ENCODE measurements around the gene DBI.
A peak's percentile ranks its signal among the peaks of the same experiment; 100 is the strongest.

Gene DBI

DNA sequence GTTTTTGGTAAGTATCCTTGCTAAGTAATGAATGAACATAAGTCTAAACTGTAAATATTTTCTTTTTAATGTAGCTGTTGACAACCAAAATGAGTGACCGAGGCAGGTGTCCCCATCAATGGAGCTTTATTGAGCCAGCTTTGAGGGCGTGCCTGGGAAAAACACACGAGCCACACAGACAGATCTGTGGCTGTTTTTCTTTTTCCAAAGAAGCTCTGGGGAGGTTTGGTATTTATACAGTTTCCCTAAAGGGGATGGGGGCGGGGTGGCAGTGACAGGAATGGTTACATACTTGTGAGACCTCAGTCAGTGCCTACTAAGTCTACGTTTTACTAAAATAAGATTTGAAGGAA is 11.2 kb downstream of the DBI start:
- no peaks in the 10 kb centered on the region for H3K79me2 ChIP-seq (ENCODE audit: control insufficient read depth, insufficient read depth, low read length, unreplicated experiment)
- H3K36me3 ChIP-seq (ENCODE audit: insufficient read depth, low read length), result peaks cover 3% of the 10 kb centered on the region; the same call in 1 of the 2 replicates
- no peak overlapping the region for H2AFZ ChIP-seq (ENCODE audit: low read length, unreplicated experiment)
- no peak overlapping the region for H3K4me3 ChIP-seq (ENCODE audit: low read depth, low read length)
- H3K27ac ChIP-seq (ENCODE audit: low read depth, low read length), result no peak overlapping the region
- no peaks in the 10 kb centered on the region for H3K27me3 ChIP-seq (ENCODE audit: insufficient read depth, low read length)
- H3K4me1 ChIP-seq (ENCODE audit: control insufficient read depth, insufficient read depth, low read length, unreplicated experiment), result no peaks in the 10 kb centered on the region

DNA sequence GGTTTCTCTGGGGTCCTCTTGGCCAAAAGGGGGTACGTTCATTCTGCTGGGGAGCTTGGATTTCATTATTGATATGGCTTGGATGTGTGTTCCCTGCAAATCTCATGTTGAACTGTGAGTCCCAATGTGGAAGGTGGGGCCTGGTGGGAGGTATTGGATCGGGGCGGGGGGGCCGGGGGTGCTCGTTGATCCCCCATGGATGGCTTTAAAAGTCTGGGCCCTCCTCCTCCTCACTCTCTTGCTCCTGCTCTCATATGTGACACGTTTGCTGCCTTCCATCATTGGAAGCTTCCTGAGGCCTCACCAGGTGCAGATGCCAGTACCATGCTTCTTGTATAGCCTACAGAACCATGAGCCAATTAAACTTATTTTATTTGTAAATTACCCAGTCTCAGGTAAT is 11.8 kb downstream of the DBI start:
- H2AFZ ChIP-seq (ENCODE audit: low read length, unreplicated experiment), result no peak overlapping the region
- no peaks in the 10 kb centered on the region for H3K4me1 ChIP-seq (ENCODE audit: control insufficient read depth, insufficient read depth, low read length, unreplicated experiment)

DNA sequence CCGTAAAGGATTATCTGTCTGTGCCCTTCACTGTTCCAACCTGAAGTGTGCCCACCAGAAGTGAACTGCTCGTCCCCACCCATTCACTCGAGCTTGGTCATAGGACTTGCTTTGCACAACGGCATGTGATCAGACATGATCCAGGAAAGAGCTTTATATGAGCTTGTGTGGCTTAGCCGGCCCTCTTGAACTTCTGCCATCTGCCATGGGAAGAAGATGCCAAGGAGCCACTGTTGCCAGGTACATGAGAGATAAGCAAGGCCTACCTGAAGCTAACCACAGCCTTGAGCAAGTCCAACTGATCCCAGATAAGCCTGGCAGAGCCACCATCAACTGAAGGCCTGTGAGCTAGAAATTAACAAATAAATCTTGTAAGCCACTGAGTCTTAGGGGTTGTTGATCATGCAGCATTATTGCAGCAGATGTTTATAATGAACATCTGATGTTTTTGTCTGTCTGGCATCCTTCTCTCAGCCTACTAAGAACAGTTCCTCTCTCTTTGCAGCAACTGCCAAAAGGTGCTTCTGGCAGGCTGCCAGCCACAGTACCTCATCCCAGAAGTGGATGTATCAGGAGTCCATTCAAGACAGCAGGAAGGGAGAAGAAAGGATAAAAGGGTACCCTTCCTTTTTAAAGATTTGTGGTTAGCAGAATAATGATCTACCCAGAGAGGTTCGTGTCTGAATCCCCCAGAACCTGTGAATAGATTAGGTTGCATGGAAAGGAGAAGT is 16.8 kb downstream of the DBI start:
- H3K27me3 ChIP-seq (ENCODE audit: insufficient read depth, low read length), result no peaks in the 10 kb centered on the region
- H3K4me3 ChIP-seq (ENCODE audit: low read depth, low read length), result no peak overlapping the region
- H3K27ac ChIP-seq (ENCODE audit: low read depth, low read length), result no peak overlapping the region
- H2AFZ ChIP-seq (ENCODE audit: low read length, unreplicated experiment), result no peak overlapping the region
- peaks cover 17% of the 10 kb centered on the region for H3K4me1 ChIP-seq (ENCODE audit: control insufficient read depth, insufficient read depth, low read length, unreplicated experiment)
- H3K79me2 ChIP-seq (ENCODE audit: control insufficient read depth, insufficient read depth, low read length, unreplicated experiment), result no peaks in the 10 kb centered on the region
- H3K36me3 ChIP-seq (ENCODE audit: insufficient read depth, low read length), result no peaks in the 10 kb centered on the region

More for the DNA sequence above, 11.8 kb downstream of the DBI start:
- H3K27me3 ChIP-seq (ENCODE audit: insufficient read depth, low read length), result no peaks in the 10 kb centered on the region
- H3K4me3 ChIP-seq (ENCODE audit: low read depth, low read length), result no peak overlapping the region
- H3K79me2 ChIP-seq (ENCODE audit: control insufficient read depth, insufficient read depth, low read length, unreplicated experiment), result no peaks in the 10 kb centered on the region
- H3K36me3 ChIP-seq (ENCODE audit: insufficient read depth, low read length), result no peaks in the 10 kb centered on the region
- no peak overlapping the region for H3K27ac ChIP-seq (ENCODE audit: low read depth, low read length)

DNA sequence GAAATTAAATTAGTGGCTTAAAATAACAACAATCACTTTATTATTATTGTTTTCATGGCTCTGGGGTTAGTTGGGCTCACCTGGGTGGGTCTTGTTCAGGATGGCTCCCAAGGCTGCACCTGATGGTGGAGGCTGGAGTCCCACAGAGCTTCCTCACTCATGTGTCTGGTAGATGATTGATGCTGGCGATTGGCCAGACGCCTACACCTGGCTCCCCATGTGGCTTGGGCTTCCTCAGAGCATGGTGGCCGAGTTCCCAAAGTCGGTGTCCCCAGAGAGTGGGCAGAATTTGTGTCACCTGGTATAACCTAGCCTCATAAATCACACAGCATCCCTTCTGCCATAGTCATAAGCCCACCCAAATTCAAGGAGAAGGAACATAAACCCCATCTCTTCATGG is 18.2 kb downstream of the DBI start:
- no peak overlapping the region for H3K27ac ChIP-seq (ENCODE audit: low read depth, low read length)
- no peak overlapping the region for H3K4me3 ChIP-seq (ENCODE audit: low read depth, low read length)
- H3K36me3 ChIP-seq (ENCODE audit: insufficient read depth, low read length), result no peaks in the 10 kb centered on the region
- no peaks in the 10 kb centered on the region for H3K27me3 ChIP-seq (ENCODE audit: insufficient read depth, low read length)
- peaks cover 30% of the 10 kb centered on the region for H3K4me1 ChIP-seq (ENCODE audit: control insufficient read depth, insufficient read depth, low read length, unreplicated experiment)
- no peak overlapping the region for H2AFZ ChIP-seq (ENCODE audit: low read length, unreplicated experiment)
- H3K79me2 ChIP-seq (ENCODE audit: control insufficient read depth, insufficient read depth, low read length, unreplicated experiment), result no peaks in the 10 kb centered on the region

DNA sequence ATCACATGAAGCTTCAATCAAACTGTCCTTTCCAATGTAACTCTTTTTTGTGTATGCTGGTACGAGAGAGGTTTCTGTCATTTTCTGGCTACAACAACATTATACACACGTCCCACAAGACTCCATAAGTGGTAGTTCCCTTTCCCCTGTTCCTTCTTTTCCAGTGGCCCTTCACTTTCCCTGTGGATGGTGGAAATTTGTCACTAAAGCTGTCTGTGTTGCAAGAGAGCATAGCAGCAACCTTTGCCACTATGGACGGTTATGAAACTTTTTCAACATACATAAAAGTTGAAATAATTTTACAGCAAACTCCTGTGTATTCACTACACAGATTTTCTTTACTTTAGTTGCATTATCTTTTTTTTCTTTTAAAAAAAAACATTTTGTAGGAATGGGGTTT is 18.7 kb downstream of the DBI start:
- peaks cover 34% of the 10 kb centered on the region for H3K4me1 ChIP-seq (ENCODE audit: control insufficient read depth, insufficient read depth, low read length, unreplicated experiment)
- H3K27ac ChIP-seq (ENCODE audit: low read depth, low read length), result no peak overlapping the region
- H3K27me3 ChIP-seq (ENCODE audit: insufficient read depth, low read length), result no peaks in the 10 kb centered on the region

GRCh38 chr2:119387381-119388129 is 20.8 kb downstream of the DBI start:
- H3K27me3 ChIP-seq (ENCODE audit: insufficient read depth, low read length), result no peaks in the 10 kb centered on the region
- H3K4me3 ChIP-seq (ENCODE audit: low read depth, low read length), result peak overlapping the region; percentile 49
- H3K36me3 ChIP-seq (ENCODE audit: insufficient read depth, low read length), result no peaks in the 10 kb centered on the region
- H3K79me2 ChIP-seq (ENCODE audit: control insufficient read depth, insufficient read depth, low read length, unreplicated experiment), result no peaks in the 10 kb centered on the region
- peak overlapping the region; percentile 85 for H3K27ac ChIP-seq (ENCODE audit: low read depth, low read length)
- peaks cover 34% of the 10 kb centered on the region for H3K4me1 ChIP-seq (ENCODE audit: control insufficient read depth, insufficient read depth, low read length, unreplicated experiment)
- peak overlapping the region; percentile 46 for H2AFZ ChIP-seq (ENCODE audit: low read length, unreplicated experiment)

More for the DNA sequence above, 18.7 kb downstream of the DBI start:
- no peaks in the 10 kb centered on the region for H3K79me2 ChIP-seq (ENCODE audit: control insufficient read depth, insufficient read depth, low read length, unreplicated experiment)
- no peaks in the 10 kb centered on the region for H3K36me3 ChIP-seq (ENCODE audit: insufficient read depth, low read length)
- no peak overlapping the region for H2AFZ ChIP-seq (ENCODE audit: low read length, unreplicated experiment)
- H3K4me3 ChIP-seq (ENCODE audit: low read depth, low read length), result no peak overlapping the region

DNA sequence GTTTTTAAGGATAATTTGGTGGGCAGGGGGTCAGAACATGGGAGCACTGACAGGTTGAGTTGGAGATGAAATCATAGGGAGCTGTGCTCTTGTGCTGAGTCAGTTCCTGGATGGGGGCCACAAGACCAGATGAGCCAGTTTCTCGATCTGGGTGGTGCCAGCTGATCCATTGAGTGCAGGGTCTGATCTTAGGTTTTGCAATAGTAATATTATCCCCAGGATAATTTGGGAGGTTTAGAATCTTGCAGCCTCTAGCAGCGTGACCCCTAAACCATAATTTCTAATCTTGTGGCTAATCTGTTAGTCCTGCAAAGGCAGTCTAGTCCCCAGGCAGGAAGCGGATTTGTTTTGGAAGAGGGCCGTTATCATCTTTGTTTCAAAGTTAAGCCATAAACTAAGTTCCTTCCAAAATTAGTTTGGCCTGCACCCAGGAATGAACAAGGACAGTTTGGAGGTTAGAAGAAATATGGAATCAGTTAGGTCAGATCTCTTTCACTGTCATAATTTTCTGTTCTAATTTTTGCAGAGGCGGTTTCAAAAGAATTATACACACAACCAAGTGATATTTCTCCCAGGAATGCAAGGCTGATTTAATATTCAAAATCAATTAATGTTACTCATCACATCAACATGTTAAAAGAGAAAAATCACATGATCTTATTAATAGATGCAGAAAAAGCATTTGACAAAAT is 23.0 kb downstream of the DBI start:
- Histone ChIP-seq H3K4me1 (ENCODE audit: control insufficient read depth, insufficient read depth, low read length, unreplicated experiment) (peaks cover 34% of the 10 kb centered on the region), H3K36me3 (ENCODE audit: insufficient read depth, low read length) (no peaks in the 10 kb centered on the region), H3K4me3 (ENCODE audit: low read depth, low read length) (peak overlapping the region; percentile 13; the same call in 1 of the 2 replicates), H2AFZ (ENCODE audit: low read length, unreplicated experiment) (peak overlapping the region; percentile 15), H3K79me2 (ENCODE audit: control insufficient read depth, insufficient read depth, low read length, unreplicated experiment) (no peaks in the 10 kb centered on the region), H3K27me3 (ENCODE audit: insufficient read depth, low read length) (no peaks in the 10 kb centered on the region), H3K27ac (ENCODE audit: low read depth, low read length) (peak overlapping the region; percentile 17; the same call in 1 of the 2 replicates)

DNA sequence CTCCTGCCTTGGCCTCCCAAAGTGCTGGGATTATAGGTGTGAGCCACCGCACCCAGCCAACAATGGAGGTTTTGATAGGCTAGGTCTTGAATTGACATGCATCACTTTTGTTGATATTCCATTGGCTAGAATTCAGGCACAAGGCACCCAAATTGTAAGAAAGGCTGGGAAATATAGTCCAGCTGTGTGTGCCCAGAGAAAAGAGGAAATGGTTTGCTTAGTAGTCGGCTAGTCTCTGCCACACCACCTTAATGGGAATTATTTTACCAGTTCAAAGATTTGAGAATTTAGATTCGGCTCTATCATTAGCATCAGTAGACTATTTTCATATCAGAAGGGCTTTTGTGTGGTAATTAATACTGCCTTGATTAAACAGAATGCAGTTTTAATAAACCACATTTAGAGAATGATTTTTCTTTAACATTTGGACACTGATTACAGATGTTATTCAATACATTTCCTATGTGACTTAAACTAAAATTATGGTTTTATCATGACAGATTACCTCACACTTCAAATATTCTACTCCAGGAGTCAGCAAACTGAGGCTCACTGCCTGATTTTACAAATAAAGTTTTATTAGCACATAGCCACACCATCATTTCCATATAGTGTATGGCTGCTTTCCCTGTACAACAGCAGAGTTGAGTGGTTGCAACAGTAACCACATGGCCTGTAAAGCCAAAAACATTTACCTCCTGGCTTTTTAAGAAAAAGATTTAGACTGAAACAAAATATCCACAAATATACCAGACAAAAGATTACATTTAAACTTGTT is 27.4 kb downstream of the DBI start:
- H3K27me3 ChIP-seq (ENCODE audit: insufficient read depth, low read length), result no peaks in the 10 kb centered on the region
- no peak overlapping the region for H3K4me3 ChIP-seq (ENCODE audit: low read depth, low read length)
- H2AFZ ChIP-seq (ENCODE audit: low read length, unreplicated experiment), result no peak overlapping the region
- H3K36me3 ChIP-seq (ENCODE audit: insufficient read depth, low read length), result no peaks in the 10 kb centered on the region
- H3K4me1 ChIP-seq (ENCODE audit: control insufficient read depth, insufficient read depth, low read length, unreplicated experiment), result peaks cover 11% of the 10 kb centered on the region
- no peaks in the 10 kb centered on the region for H3K79me2 ChIP-seq (ENCODE audit: control insufficient read depth, insufficient read depth, low read length, unreplicated experiment)
- H3K27ac ChIP-seq (ENCODE audit: low read depth, low read length), result no peak overlapping the region

GRCh38 chr2:119397196-119397595 is 30.4 kb downstream of the DBI start:
- no peaks in the 10 kb centered on the region for H3K4me1 ChIP-seq (ENCODE audit: control insufficient read depth, insufficient read depth, low read length, unreplicated experiment)
- no peak overlapping the region for H2AFZ ChIP-seq (ENCODE audit: low read length, unreplicated experiment)
- H3K27me3 ChIP-seq (ENCODE audit: insufficient read depth, low read length), result no peaks in the 10 kb centered on the region; the same call in 1 of the 2 replicates
- H3K4me3 ChIP-seq (ENCODE audit: low read depth, low read length), result no peak overlapping the region
- no peaks in the 10 kb centered on the region for H3K79me2 ChIP-seq (ENCODE audit: control insufficient read depth, insufficient read depth, low read length, unreplicated experiment)
- H3K27ac ChIP-seq (ENCODE audit: low read depth, low read length), result no peak overlapping the region
- H3K36me3 ChIP-seq (ENCODE audit: insufficient read depth, low read length), result no peaks in the 10 kb centered on the region

- H3K27ac ChIP-seq (ENCODE audit: low read depth, low read length), result no peak overlapping the region
- peaks cover 10% of the 10 kb centered on the region for H3K4me1 ChIP-seq (ENCODE audit: control insufficient read depth, insufficient read depth, low read length, unreplicated experiment)
- H2AFZ ChIP-seq (ENCODE audit: low read length, unreplicated experiment), result no peak overlapping the region
- no peaks in the 10 kb centered on the region; the same call in 1 of the 2 replicates for H3K27me3 ChIP-seq (ENCODE audit: insufficient read depth, low read length)
- H3K36me3 ChIP-seq (ENCODE audit: insufficient read depth, low read length), result no peaks in the 10 kb centered on the region
- no peaks in the 10 kb centered on the region for H3K79me2 ChIP-seq (ENCODE audit: control insufficient read depth, insufficient read depth, low read length, unreplicated experiment)
- no peak overlapping the region for H3K4me3 ChIP-seq (ENCODE audit: low read depth, low read length)
These were observed 35.3 kb downstream of the DBI start for GRCh38 chr2:119402106-119402505.

Measured in ACC112 (cell line).